CD4-positive, alpha-beta memory T cell (primary cell): ENCODE results near the gene LY6G6D. TPM values are rescaled to one million over a fixed set of nuclear protein-coding genes. Genes with fewer than 3 reads are reported as not detected.

ENCODE experiments used
- CTCF ChIA-PET: fragments of 350-600 bp; sonication (Branson Sonifier 250); formaldehyde crosslinking; loops from one replicate; lab custom pipeline; 2021; ENCODE audit warnings: inconsistent platforms; ENCODE audit not compliant: partially characterized antibody; lab: Charles Lee
- POLR2A ChIA-PET: fragments of 350-600 bp; sonication (Branson Sonifier 250); formaldehyde crosslinking; loops from one replicate; lab custom pipeline; 2021; ENCODE audit not compliant: partially characterized antibody; lab: Charles Lee
- DNase-seq, 5 donors: peaks; one replicate each; pipeline versions ENCODE4 v3.0.0 to v3.0.0-alpha.2; 2020 to 2022; ENCODE audit warnings: mixed read lengths in 1 of 5
- H3K27ac ChIP-seq: one replicate; pipeline ENCODE4 v1.7.0; 2013; ENCODE audit warnings: low read depth, low read length
- H3K27me3 ChIP-seq: 2 replicates; pipeline ENCODE4 v1.7.0; 2013; ENCODE audit warnings: mild to moderate bottlenecking, low read length, moderate library complexity; ENCODE audit not compliant: insufficient read depth
- H3K36me3 ChIP-seq: 2 replicates; pipeline ENCODE4 v1.7.0; 2013; ENCODE audit warnings: mild to moderate bottlenecking, low read length, moderate library complexity; ENCODE audit not compliant: insufficient read depth
- H3K4me1 ChIP-seq: 2 replicates; pipeline ENCODE4 v1.7.0; 2013; ENCODE audit warnings: mild to moderate bottlenecking, low read length, moderate library complexity; ENCODE audit not compliant: insufficient read depth
- H3K4me3 ChIP-seq, 2 donors: one replicate each; pipeline ENCODE4 v1.7.0; 2013; ENCODE audit warnings: low read length in 2 of 2, mild to moderate bottlenecking in 1 of 2
- H3K9me3 ChIP-seq, 2 donors: one replicate each; pipeline ENCODE4 v1.7.0; 2013; ENCODE audit warnings: low read length in 2 of 2, control low read depth in 1 of 2; ENCODE audit not compliant: control insufficient read depth in 1 of 2
- H3K27ac Mint-ChIP-seq, 7 donors: one replicate each; pipeline ENCODE4 v1.8.0; 2020 to 2021; ENCODE audit warnings: mixed read lengths in 7 of 7, mild to moderate bottlenecking in 6 of 7, inconsistent platforms in 3 of 7, moderate library complexity in 3 of 7
- H3K27me3 Mint-ChIP-seq, 2 donors: one replicate each; pipeline ENCODE4 v1.8.0; 2020 to 2021; ENCODE audit warnings: mixed read lengths in 2 of 2
- H3K36me3 Mint-ChIP-seq, 2 donors: one replicate each; pipeline ENCODE4 v1.8.0; 2020 to 2021; ENCODE audit warnings: mixed read lengths in 2 of 2, inconsistent platforms in 1 of 2, mild to moderate bottlenecking in 1 of 2
- H3K4me1 Mint-ChIP-seq, 4 donors: one replicate each; pipeline ENCODE4 v1.8.0; 2020 to 2021; ENCODE audit warnings: mixed read lengths in 4 of 4, mild to moderate bottlenecking in 1 of 4
- H3K4me3 Mint-ChIP-seq, 8 donors: one replicate each; pipeline ENCODE4 v1.8.0; 2020 to 2021; ENCODE audit warnings: mixed read lengths in 8 of 8, mild to moderate bottlenecking in 7 of 8, moderate library complexity in 6 of 8, inconsistent platforms in 3 of 8
- H3K9me3 Mint-ChIP-seq, 8 donors: one replicate each; pipeline ENCODE4 v1.8.0; 2020 to 2021; ENCODE audit warnings: mixed read lengths in 8 of 8, mild to moderate bottlenecking in 5 of 8, inconsistent platforms in 3 of 8, moderate library complexity in 1 of 8
- intact Hi-C: fragments of 100-400 bp; cut with micrococcal nuclease; formaldehyde crosslinking; loops from one replicate; pipeline ENCODE4 v1.15.1; 2023
- polyA plus RNA-seq, 2 donors: library from polyadenylated mRNA; unstranded; fragments of 300-500 nt; fragmentation: Illumina TruSeq; gene quantifications; one replicate each; pipeline ENCODE4 v1.2.3, GENCODE V29; 2021
- total RNA-seq, 2 experiments: library from RNA; stranded (reverse); gene quantifications; one replicate each; pipeline ENCODE4 v1.2.3, GENCODE V29; 2021

LY6G6D gene
- total and polyA plus RNA-seq, 4 experiments from 2014 or later, result not detected

GRCh38 chr6:31723245-31723979 is 8.3 kb downstream of the LY6G6D start, which contains the start of gene MPIG6B:
Gene MPIG6B (plus strand): TSS chr6:31723373. CDS start chr6:31723384, 11 bp downstream.
- no peaks in the 10 kb centered on the region for H3K36me3 ChIP-seq
- no peak within 1 kb of the TSS for H3K4me3 ChIP-seq
- Mint-ChIP-seq H3K27me3 (peaks cover 0 to 2% of the 10 kb centered on the region in 2 donors), H3K36me3 (peaks cover 0 to 4% of the 10 kb centered on the region in 2 donors), H3K4me3 (no peak within 1 kb of the TSS), H3K9me3 (no peaks in the 10 kb centered on the region), H3K4me1 (peaks cover 11 to 34% (median 19%) of the 10 kb centered on the region in 4 donors), H3K27ac (peak within 1 kb of the TSS in 1 of 7 donors; percentile 32)
- CTCF ChIA-PET, result interaction anchor here (1.1 to 1.6 kb wide), 4 partner anchors 9 to 107 kb away, joined by 3 to 4 read pairs (median 3); no protein-coding TSS in a partner anchor
- H3K9me3 ChIP-seq, result no peaks in the 10 kb centered on the region
- POLR2A ChIA-PET, result interaction anchor here (1.0 kb wide), 1 partner anchor 91 kb away, joined by 4 read pairs; no protein-coding TSS in a partner anchor
- no peak within 1 kb of the TSS for H3K27ac ChIP-seq
- no peak for DNase-seq
- peaks cover 27% of the 10 kb centered on the region for H3K4me1 ChIP-seq
- intact Hi-C loops, result no loop called here
- no peaks in the 10 kb centered on the region for H3K27me3 ChIP-seq

DNA sequence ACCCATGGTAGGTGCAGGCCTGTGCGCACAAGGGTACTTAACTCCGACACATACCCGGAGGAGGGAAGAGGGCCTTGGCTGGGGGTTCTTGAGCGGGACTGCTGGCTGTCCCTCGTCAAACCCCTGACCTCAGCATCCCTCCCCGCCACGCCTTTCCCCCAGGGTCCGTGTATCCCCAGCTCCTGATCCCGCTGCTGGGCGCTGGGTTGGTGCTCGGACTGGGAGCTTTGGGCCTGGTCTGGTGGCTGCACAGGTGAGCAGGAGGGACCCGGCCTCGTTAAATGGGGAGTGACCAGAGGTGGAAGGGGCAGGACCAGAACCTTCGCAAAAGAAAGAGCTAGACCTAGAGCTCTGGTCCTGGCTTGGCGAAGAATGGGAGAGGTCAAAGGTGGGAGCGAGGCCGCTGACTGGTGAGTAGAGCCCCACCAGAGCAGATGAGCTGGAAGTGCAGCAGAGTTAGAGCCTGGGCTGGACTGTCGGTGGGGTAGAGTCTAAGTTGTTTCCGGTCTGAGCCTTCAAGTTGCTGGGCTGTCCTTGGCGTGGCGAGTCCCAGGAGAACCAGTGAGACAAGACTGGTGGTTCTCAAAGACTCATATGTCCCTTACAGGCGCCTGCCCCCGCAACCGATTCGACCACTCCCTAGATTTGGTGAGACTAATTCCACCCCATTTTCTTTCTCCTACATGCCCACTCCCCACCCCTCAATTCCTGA is 9.0 kb downstream of the LY6G6D start:
- ChIA-PET CTCF (interaction anchor here (1.0 to 1.6 kb wide), 2 partner anchors 72 to 106 kb away, joined by 3 to 4 read pairs; partner anchors contain the start of gene VARS1), POLR2A (interaction anchor here (1.0 to 7.6 kb wide), 2 partner anchors 14 to 93 kb away, joined by 3 to 77 read pairs; partner anchors contain the start of genes CLIC1 and MSH5)
- H3K4me1 Mint-ChIP-seq, result peaks cover 12 to 41% (median 21%) of the 10 kb centered on the region in 4 donors
- no peaks in the 10 kb centered on the region for H3K27me3 ChIP-seq
- H3K4me1 ChIP-seq, result peaks cover 34% of the 10 kb centered on the region
- H3K36me3 ChIP-seq, result no peaks in the 10 kb centered on the region
- DNase-seq, result no peak
- H3K4me3 ChIP-seq, result no peak overlapping the region
- peak overlapping the region in 2 of 7 donors; percentile 32 to 65 for H3K27ac Mint-ChIP-seq
- no peak overlapping the region for H3K27ac ChIP-seq
- H3K9me3 Mint-ChIP-seq, result no peaks in the 10 kb centered on the region
- no peak overlapping the region for H3K4me3 Mint-ChIP-seq
- H3K27me3 Mint-ChIP-seq, result peaks cover 0 to 2% of the 10 kb centered on the region in 2 donors
- intact Hi-C loops, result no loop called here
- no peaks in the 10 kb centered on the region for H3K9me3 ChIP-seq
- peaks cover 0 to 4% of the 10 kb centered on the region in 2 donors for H3K36me3 Mint-ChIP-seq

- Mint-ChIP-seq H3K4me1 (peaks cover 19 to 55% (median 32%) of the 10 kb centered on the region in 4 donors), H3K9me3 (no peaks in the 10 kb centered on the region), H3K36me3 (peaks cover 10 to 12% of the 10 kb centered on the region in 2 donors), H3K27ac (peak overlapping the region in 5 of 7 donors; percentile 12 to 63 (median 53)), H3K4me3 (no peak overlapping the region), H3K27me3 (peaks cover 0 to 2% of the 10 kb centered on the region in 2 donors)
- intact Hi-C loops, result no loop called here
- Histone ChIP-seq H3K36me3 (peaks cover 4% of the 10 kb centered on the region), H3K4me1 (peaks cover 43% of the 10 kb centered on the region), H3K27me3 (no peaks in the 10 kb centered on the region), H3K4me3 (no peak overlapping the region), H3K9me3 (no peaks in the 10 kb centered on the region), H3K27ac (no peak overlapping the region)
- DNase-seq, result no peak
- ChIA-PET CTCF (interaction anchor here (1.0 to 17.2 kb wide), 6 partner anchors 31 to 128 kb away, joined by 3 to 173 read pairs (median 3); partner anchors contain the start of genes VARS1 and VWA7), POLR2A (interaction anchor here (1.0 to 7.6 kb wide), 3 partner anchors 12 to 92 kb away, joined by 3 to 77 read pairs (median 5); partner anchors contain the start of genes CLIC1 and MSH5)
Observed at GRCh38 chr6:31725502-31726350, 10.6 kb downstream of the LY6G6D start.

- H3K27ac ChIP-seq, result no peak overlapping the region
- H3K36me3 ChIP-seq, result peaks cover 16% of the 10 kb centered on the region
- ChIA-PET POLR2A (interaction anchor here (0.5 to 7.6 kb wide), 9 partner anchors 11 to 162 kb away, joined by 3 to 77 read pairs (median 4); partner anchors contain the start of genes ABHD16A, CLIC1, HSPA1B and LY6G6D), CTCF (interaction anchor here (1.0 to 17.2 kb wide), 9 partner anchors 12 to 112 kb away, joined by 3 to 173 read pairs (median 7); partner anchors contain the start of genes HSPA1B, MSH5 and VWA7)
- H3K4me1 ChIP-seq, result peaks cover 50% of the 10 kb centered on the region
- Mint-ChIP-seq H3K27ac (peak overlapping the region in 6 of 7 donors; percentile 37 to 86 (median 72)), H3K4me1 (peaks cover 21 to 59% (median 32%) of the 10 kb centered on the region in 4 donors), H3K9me3 (no peaks in the 10 kb centered on the region), H3K4me3 (peak overlapping the region in 6 of 8 donors; percentile 44 to 74 (median 56)), H3K27me3 (no peaks in the 10 kb centered on the region), H3K36me3 (peaks cover 20 to 25% of the 10 kb centered on the region in 2 donors)
- no peak overlapping the region for H3K4me3 ChIP-seq
- H3K27me3 ChIP-seq, result no peaks in the 10 kb centered on the region
- H3K9me3 ChIP-seq, result no peaks in the 10 kb centered on the region
- intact Hi-C loops, result no loop called here
- no peak for DNase-seq
Observed at GRCh38 chr6:31727034-31727716, 12.0 kb downstream of the LY6G6D start.

DNA sequence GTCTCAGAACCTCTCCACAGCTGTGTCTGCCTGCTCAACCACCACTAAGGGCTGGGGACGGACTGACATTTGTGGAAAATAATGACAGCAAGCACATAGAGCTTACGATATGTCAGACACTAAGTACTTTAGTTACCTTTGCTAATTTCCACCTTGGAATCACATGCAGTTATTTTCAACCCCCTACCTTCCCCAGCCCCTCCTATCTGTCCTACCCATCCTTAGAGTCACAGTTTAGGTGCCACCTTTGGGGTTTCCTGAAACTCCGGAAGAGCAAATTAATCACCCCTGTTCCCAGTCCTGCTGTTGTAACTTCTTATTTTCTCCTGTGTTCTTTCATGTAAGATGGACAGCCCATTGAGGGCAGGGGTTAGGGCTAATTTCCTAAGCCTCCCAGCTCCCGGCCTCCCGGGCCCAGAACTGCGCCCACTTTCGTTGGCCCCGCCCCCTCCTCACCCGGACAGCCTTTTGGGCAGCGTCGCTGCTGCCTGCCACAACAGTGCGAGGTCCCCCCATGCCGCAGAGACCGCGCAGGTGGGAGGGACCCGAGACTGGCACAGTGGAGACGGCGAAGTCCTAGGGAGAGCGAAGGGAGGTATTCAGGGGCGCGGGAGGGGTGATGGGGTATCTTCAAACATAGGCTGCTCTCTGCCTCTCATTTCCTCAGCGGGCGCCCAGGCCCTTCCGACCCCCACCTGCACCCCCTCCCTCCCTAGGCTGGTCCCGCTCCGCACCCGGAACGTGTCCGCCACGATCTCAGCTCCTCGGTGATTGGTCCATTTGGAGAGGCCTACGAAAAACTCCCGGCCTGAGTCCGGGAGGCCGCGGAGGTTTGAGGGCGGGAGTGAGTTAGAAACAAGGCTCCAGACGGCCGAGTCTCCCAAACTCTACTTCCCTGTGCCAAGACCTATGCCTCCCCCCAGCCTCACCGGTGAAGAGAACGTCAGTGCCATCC is 12.8 kb downstream of the LY6G6D start:
- Histone ChIP-seq H3K36me3 (peaks cover 21% of the 10 kb centered on the region), H3K27ac (no peak overlapping the region), H3K9me3 (no peaks in the 10 kb centered on the region), H3K27me3 (no peaks in the 10 kb centered on the region), H3K4me1 (peaks cover 50% of the 10 kb centered on the region), H3K4me3 (no peak overlapping the region)
- H3K36me3 Mint-ChIP-seq, result peaks cover 24 to 28% of the 10 kb centered on the region in 2 donors
- H3K4me3 Mint-ChIP-seq, result peak overlapping the region; percentile 26 to 96 (median 64)
- DNase-seq, result peak in 1 of 5 donors; percentile 43
- no peaks in the 10 kb centered on the region for H3K27me3 Mint-ChIP-seq
- POLR2A ChIA-PET, result interaction anchor here (0.5 to 7.6 kb wide), 11 partner anchors 10 to 161 kb away, joined by 3 to 77 read pairs (median 4); partner anchors contain the start of genes ABHD16A, CLIC1, HSPA1B and LY6G6D
- H3K4me1 Mint-ChIP-seq, result peaks cover 22 to 59% (median 32%) of the 10 kb centered on the region in 4 donors
- CTCF ChIA-PET, result interaction anchor here (0.8 to 17.2 kb wide), 13 partner anchors 11 to 111 kb away, joined by 3 to 173 read pairs (median 7); partner anchors contain the start of genes HSPA1B, MSH5, VARS1 and VWA7
- intact Hi-C loops, result loop anchor here (2.0 kb wide), 1 partner anchor 89 kb away; no protein-coding TSS in a partner anchor
- no peaks in the 10 kb centered on the region for H3K9me3 Mint-ChIP-seq
- peak overlapping the region in 6 of 7 donors; percentile 37 to 86 (median 72) for H3K27ac Mint-ChIP-seq
